Caco-2 (cell line): ENCODE data around the gene ARHGAP19. TPM values are rescaled to one million over a fixed set of nuclear protein-coding genes. Genes with fewer than 3 reads are reported as not detected.
A peak's percentile ranks its signal among the peaks of the same experiment; 100 is the strongest.

Experiments
- BruUV-seq: library from RNA; stranded (reverse); fragments of 400-500 nt; replicated peaks from 2 replicates; lab custom pipeline; 2021; lab: Mats Ljungman, UMichigan
- CTCF ChIA-PET: fragments of 300-600 bp; sonication (Branson Sonifier 250); formaldehyde crosslinking; loops from one replicate; lab custom pipeline; 2022; ENCODE audit warnings: antibody characterized with exemption; lab: Charles Lee
- POLR2A ChIA-PET: fragments of 300-600 bp; sonication (Branson Sonifier 250); formaldehyde crosslinking; loops from one replicate; lab custom pipeline; 2022; ENCODE audit warnings: antibody characterized with exemption; lab: Charles Lee
- DNase-seq, 2 experiments: peaks; one replicate each; pipeline versions ENCODE4 v3.0.0 to v3.0.0-alpha.2; 2020 to 2022
- H3K27me3 ChIP-seq: replicated peaks from 2 replicates; pipeline ENCODE4 v1.6.0; 2011; ENCODE audit warnings: low read length; ENCODE audit not compliant: control insufficient read depth, insufficient read depth
- H3K36me3 ChIP-seq: 2 replicates; pipeline ENCODE4 v1.5.1; 2011; ENCODE audit warnings: low read length; ENCODE audit not compliant: control insufficient read depth, insufficient read depth
- H3K4me1 ChIP-seq: fragments of 250-450 bp; sonication (Bioruptor Pico); 2 replicates; pipeline ENCODE4 v1.5.1; 2020; ENCODE audit warnings: mild to moderate bottlenecking
- H3K4me3 ChIP-seq: 2 replicates; pipeline ENCODE4 v1.5.1; 2011; ENCODE audit warnings: low read depth, mild to moderate bottlenecking, control low read depth, low read length
- H3K9me3 ChIP-seq: fragments of 250-450 bp; sonication (Bioruptor Pico); 2 replicates; pipeline ENCODE4 v1.5.1; 2020; ENCODE audit warnings: mild to moderate bottlenecking, moderate library complexity
- H3K27ac Mint-ChIP-seq: one replicate; pipeline ENCODE4 v1.8.0; 2022; ENCODE audit warnings: mixed read lengths; ENCODE audit not compliant: unreplicated experiment
- H3K27me3 Mint-ChIP-seq: one replicate; pipeline ENCODE4 v1.8.0; 2022; ENCODE audit warnings: mixed read lengths; ENCODE audit not compliant: insufficient read depth, unreplicated experiment
- H3K36me3 Mint-ChIP-seq: one replicate; pipeline ENCODE4 v1.8.0; 2022; ENCODE audit warnings: mild to moderate bottlenecking, mixed read lengths; ENCODE audit not compliant: insufficient read depth, unreplicated experiment
- H3K4me1 Mint-ChIP-seq: one replicate; pipeline ENCODE4 v1.8.0; 2022; ENCODE audit warnings: low read depth, mixed read lengths; ENCODE audit not compliant: unreplicated experiment
- H3K4me3 Mint-ChIP-seq: one replicate; pipeline ENCODE4 v1.8.0; 2022; ENCODE audit warnings: mild to moderate bottlenecking, moderate library complexity, mixed read lengths; ENCODE audit not compliant: unreplicated experiment
- H3K9me3 Mint-ChIP-seq: one replicate; pipeline ENCODE4 v1.8.0; 2022; ENCODE audit warnings: mixed read lengths; ENCODE audit not compliant: unreplicated experiment
- intact Hi-C: fragments of 100-400 bp; cut with micrococcal nuclease; formaldehyde crosslinking; loops from one replicate; pipeline ENCODE4 v1.10.0; 2022; ENCODE audit not compliant: unreplicated experiment
- total RNA-seq: library from RNA; stranded (reverse); gene quantifications from 2 replicates; pipeline ENCODE4 v1.2.3, GENCODE V29; 2022
- TF ChIP-seq, protein P1 (sequence below), 2 experiments: fragments of 200-600 bp in 1 of 2; IDR thresholded peaks; 1 replicate in 1 of 2; 2 replicates in 1 of 2; pipeline versions ENCODE4 v1.5.1 to v1.8.0; 2011 to 2022; ENCODE audit warnings: antibody characterized with exemption in 1 of 2, control low read depth in 1 of 2, inconsistent platforms in 1 of 2, low read depth in 1 of 2, low read length in 1 of 2, mild to moderate bottlenecking in 1 of 2, moderate library complexity in 1 of 2; ENCODE audit not compliant: insufficient read depth in 1 of 2, severe bottlenecking in 1 of 2, unreplicated experiment in 1 of 2

The ARHGAP19 gene
- total RNA-seq, 1 experiment from 2014 or later = 13.9 TPM

DNA sequence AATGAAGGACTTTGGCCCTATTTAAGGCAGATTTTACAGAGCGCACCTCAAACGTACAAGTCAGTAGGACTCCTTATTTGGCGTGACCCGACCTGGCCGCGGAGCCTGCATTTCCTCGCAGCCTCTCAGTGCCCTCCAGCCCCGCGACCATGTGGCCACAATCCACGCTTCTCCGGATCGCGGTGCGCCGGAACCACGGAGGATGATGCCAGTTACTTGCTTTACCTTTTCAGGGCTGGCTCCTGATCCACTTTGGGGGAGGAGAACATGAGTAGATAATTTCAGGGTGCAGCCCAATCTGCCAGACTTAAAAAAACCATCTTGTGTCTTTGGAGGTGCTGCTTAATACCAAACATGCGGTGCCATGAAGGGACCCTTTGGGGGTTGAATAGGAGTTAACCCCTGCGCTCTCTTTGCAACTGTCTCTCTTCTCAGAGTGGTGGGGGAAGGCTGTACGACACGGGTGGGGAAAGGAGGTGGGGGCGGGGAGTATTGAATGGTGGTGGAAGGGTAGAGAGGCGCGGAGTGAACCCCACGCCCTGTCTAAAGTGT, 28.1 kb upstream of the ARHGAP19 start:
- Histone ChIP-seq H3K4me1 (peaks cover 4% of the 10 kb centered on the region), H3K27me3 (no peaks in the 10 kb centered on the region), H3K9me3 (no peaks in the 10 kb centered on the region), H3K4me3 (peak overlapping the region; percentile 94), H3K36me3 (no peaks in the 10 kb centered on the region)
- TF ChIP-seq, protein P1, sequence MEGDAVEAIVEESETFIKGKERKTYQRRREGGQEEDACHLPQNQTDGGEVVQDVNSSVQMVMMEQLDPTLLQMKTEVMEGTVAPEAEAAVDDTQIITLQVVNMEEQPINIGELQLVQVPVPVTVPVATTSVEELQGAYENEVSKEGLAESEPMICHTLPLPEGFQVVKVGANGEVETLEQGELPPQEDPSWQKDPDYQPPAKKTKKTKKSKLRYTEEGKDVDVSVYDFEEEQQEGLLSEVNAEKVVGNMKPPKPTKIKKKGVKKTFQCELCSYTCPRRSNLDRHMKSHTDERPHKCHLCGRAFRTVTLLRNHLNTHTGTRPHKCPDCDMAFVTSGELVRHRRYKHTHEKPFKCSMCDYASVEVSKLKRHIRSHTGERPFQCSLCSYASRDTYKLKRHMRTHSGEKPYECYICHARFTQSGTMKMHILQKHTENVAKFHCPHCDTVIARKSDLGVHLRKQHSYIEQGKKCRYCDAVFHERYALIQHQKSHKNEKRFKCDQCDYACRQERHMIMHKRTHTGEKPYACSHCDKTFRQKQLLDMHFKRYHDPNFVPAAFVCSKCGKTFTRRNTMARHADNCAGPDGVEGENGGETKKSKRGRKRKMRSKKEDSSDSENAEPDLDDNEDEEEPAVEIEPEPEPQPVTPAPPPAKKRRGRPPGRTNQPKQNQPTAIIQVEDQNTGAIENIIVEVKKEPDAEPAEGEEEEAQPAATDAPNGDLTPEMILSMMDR (IDR thresholded peaks at IDR 0.05; ENCODE audit: insufficient read depth in 1 of 2, low read depth in 1 of 2, low read length in 1 of 2, severe bottlenecking in 1 of 2, unreplicated experiment in 1 of 2) = no peak
- H3K4me1 Mint-ChIP-seq = peaks cover 7% of the 10 kb centered on the region
- TSS peak; percentile 49 for BruUV-seq
- ChIA-PET CTCF (no interaction called here), POLR2A (interaction anchor here (0.6 kb wide), 1 partner anchor 651 kb away, joined by 3 read pairs; no protein-coding TSS in a partner anchor)
- no peak overlapping the region for H3K27ac Mint-ChIP-seq
- H3K4me3 Mint-ChIP-seq = peak overlapping the region; percentile 86
- no peaks in the 10 kb centered on the region for H3K9me3 Mint-ChIP-seq
- peaks cover 3% of the 10 kb centered on the region for H3K27me3 Mint-ChIP-seq
- intact Hi-C loops = no loop called here
- DNase-seq = no peak
- peaks cover 11% of the 10 kb centered on the region for H3K36me3 Mint-ChIP-seq

DNA sequence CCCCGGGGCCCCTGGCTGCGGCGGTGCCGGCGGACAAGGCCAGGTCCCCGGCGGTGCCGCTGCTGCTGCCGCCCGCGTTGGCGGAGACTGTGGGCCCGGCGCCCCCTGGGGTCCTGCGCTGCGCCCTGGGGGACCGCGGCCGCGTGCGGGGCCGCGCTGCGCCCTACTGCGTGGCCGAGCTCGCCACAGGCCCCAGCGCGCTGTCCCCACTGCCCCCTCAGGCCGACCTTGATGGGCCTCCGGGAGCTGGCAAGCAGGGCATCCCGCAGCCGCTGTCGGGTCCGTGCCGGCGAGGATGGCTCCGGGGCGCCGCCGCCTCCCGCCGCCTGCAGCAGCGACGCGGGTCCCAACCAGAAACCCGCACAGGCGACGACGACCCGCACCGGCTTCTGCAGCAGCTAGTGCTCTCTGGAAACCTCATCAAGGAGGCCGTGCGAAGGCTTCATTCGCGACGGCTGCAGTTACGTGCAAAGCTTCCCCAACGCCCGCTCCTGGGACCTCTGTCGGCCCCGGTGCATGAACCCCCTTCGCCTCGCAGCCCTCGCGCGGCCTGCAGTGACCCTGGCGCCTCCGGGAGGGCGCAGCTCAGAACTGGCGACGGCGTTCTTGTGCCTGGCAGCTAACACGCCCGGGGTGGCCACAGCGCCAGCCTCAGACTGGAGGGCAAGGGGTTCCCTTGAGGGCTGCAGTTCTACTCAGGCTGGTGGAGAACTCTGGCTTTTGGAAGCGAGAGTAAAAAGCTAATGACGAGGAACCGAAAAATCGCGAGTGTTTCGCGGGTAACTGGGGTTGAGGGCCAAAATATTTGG, 27.4 kb upstream of the ARHGAP19 start:
- Histone ChIP-seq H3K27me3 (no peaks in the 10 kb centered on the region), H3K4me1 (peaks cover 4% of the 10 kb centered on the region), H3K9me3 (no peaks in the 10 kb centered on the region), H3K36me3 (no peaks in the 10 kb centered on the region), H3K4me3 (peak overlapping the region; percentile 94)
- ChIA-PET POLR2A (interaction anchor here (0.6 to 1.0 kb wide), 3 partner anchors 8 to 650 kb away, joined by 3 to 4 read pairs (median 3); partner anchors contain the start of gene ARHGAP19), CTCF (no interaction called here)
- DNase-seq = peak in 1 of 2 experiments; percentile 53
- Mint-ChIP-seq H3K4me1 (peaks cover 7% of the 10 kb centered on the region), H3K36me3 (peaks cover 11% of the 10 kb centered on the region), H3K27me3 (peaks cover 3% of the 10 kb centered on the region), H3K9me3 (no peaks in the 10 kb centered on the region), H3K27ac (no peak overlapping the region), H3K4me3 (peak overlapping the region; percentile 86)
- TF ChIP-seq, protein P1 (IDR thresholded peaks at IDR 0.05; ENCODE audit: insufficient read depth in 1 of 2, low read depth in 1 of 2, low read length in 1 of 2, severe bottlenecking in 1 of 2, unreplicated experiment in 1 of 2) = peak in 1 of 2 experiments; percentile 26
- no TSS peak for BruUV-seq
- intact Hi-C loops = loop anchor here (1.0 to 2.0 kb wide), 2 partner anchors 15 to 28 kb away; partner anchors contain the start of genes ARHGAP19 and FRAT2
